ENCODE measurements around the gene UQCRHL. TPM values are rescaled to one million over a fixed set of nuclear protein-coding genes. Genes with fewer than 3 reads are reported as not detected.

The UQCRHL gene
- total and polyA plus RNA-seq, 2 of the 8 experiments (the other 6 are each of a cell fraction or from before 2014, with no cell fraction given) = 3.7 to 3.9 TPM

Other genes starting within 250 kb of the UQCRHL start
- 5.7 and 5.8 TPM in 2 replicates for gene AGMAT, start 222.6 kb downstream of the UQCRHL start, total RNA-seq (2021; fragmentation: NEBNext Ultra II Directional; extraction: Animal tissue kit (Norgen Biotek cat#: 25700))
- 3.7 and 4.5 TPM in 2 replicates for gene AGMAT, start 222.6 kb downstream of the UQCRHL start, polyA plus RNA-seq (2011; rRNA removed)
- 38.3 and 39.3 TPM in 2 replicates for gene DDI2, start 190.2 kb downstream of the UQCRHL start, total RNA-seq (2021; fragmentation: NEBNext Ultra II Directional; extraction: Animal tissue kit (Norgen Biotek cat#: 25700))
- 7.7 and 11.8 TPM in 2 replicates for gene DDI2, start 190.2 kb downstream of the UQCRHL start, polyA plus RNA-seq (2011; rRNA removed)
- gene PLEKHM2, start 123.3 kb downstream of the UQCRHL start, total RNA-seq (2021; fragmentation: NEBNext Ultra II Directional; extraction: Animal tissue kit (Norgen Biotek cat#: 25700)) = 47.6 and 47.9 TPM in 2 replicates
- gene PLEKHM2, start 123.3 kb downstream of the UQCRHL start, polyA plus RNA-seq (2011; rRNA removed) = 38.3 and 52.7 TPM in 2 replicates
- 0.48 and 0.50 TPM in 2 replicates for gene SLC25A34, start 71.4 kb downstream of the UQCRHL start, total RNA-seq (2021; fragmentation: NEBNext Ultra II Directional; extraction: Animal tissue kit (Norgen Biotek cat#: 25700))
- gene SLC25A34, start 71.4 kb downstream of the UQCRHL start, polyA plus RNA-seq (2011; rRNA removed) = 0.62 and 0.75 TPM in 2 replicates
- 0.21 and 0.32 TPM in 2 replicates for gene TMEM82, start 65.2 kb downstream of the UQCRHL start, total RNA-seq (2021; fragmentation: NEBNext Ultra II Directional; extraction: Animal tissue kit (Norgen Biotek cat#: 25700))
- 2.1 and 3.5 TPM in 2 replicates for gene TMEM82, start 65.2 kb downstream of the UQCRHL start, polyA plus RNA-seq (2011; rRNA removed)
- gene FBLIM1, start 48.9 kb downstream of the UQCRHL start, total RNA-seq (2021; fragmentation: NEBNext Ultra II Directional; extraction: Animal tissue kit (Norgen Biotek cat#: 25700)) = 63.2 and 66.6 TPM in 2 replicates
- gene FBLIM1, start 48.9 kb downstream of the UQCRHL start, polyA plus RNA-seq (2011; rRNA removed) = 66.7 and 99.1 TPM in 2 replicates
- gene SPEN, start 40.1 kb upstream of the UQCRHL start, total RNA-seq (2021; fragmentation: NEBNext Ultra II Directional; extraction: Animal tissue kit (Norgen Biotek cat#: 25700)) = 47.6 and 52.1 TPM in 2 replicates
- 12.5 and 13.6 TPM in 2 replicates for gene SPEN, start 40.1 kb upstream of the UQCRHL start, polyA plus RNA-seq (2011; rRNA removed)
- gene ZBTB17, start 168.5 kb upstream of the UQCRHL start, total RNA-seq (2021; fragmentation: NEBNext Ultra II Directional; extraction: Animal tissue kit (Norgen Biotek cat#: 25700)) = 24.3 and 24.7 TPM in 2 replicates
- gene ZBTB17, start 168.5 kb upstream of the UQCRHL start, polyA plus RNA-seq (2011; rRNA removed) = 36.2 and 58.6 TPM in 2 replicates
- gene SRARP, start 196.6 kb upstream of the UQCRHL start, total RNA-seq (2021; fragmentation: NEBNext Ultra II Directional; extraction: Animal tissue kit (Norgen Biotek cat#: 25700)) = not detected in 2 replicates
- gene SRARP, start 196.6 kb upstream of the UQCRHL start, polyA plus RNA-seq (2011; rRNA removed) = not detected in 2 replicates
- not detected in 2 replicates for gene HSPB7, start 210.4 kb upstream of the UQCRHL start, total RNA-seq (2021; fragmentation: NEBNext Ultra II Directional; extraction: Animal tissue kit (Norgen Biotek cat#: 25700))
- gene HSPB7, start 210.4 kb upstream of the UQCRHL start, polyA plus RNA-seq (2011; rRNA removed) = 0.19 TPM in 1 of 2 replicates, not detected in the other
- 0.95 and 1.3 TPM in 2 replicates for gene CLCNKA, start 214.4 kb upstream of the UQCRHL start, total RNA-seq (2021; fragmentation: NEBNext Ultra II Directional; extraction: Animal tissue kit (Norgen Biotek cat#: 25700))
- gene CLCNKA, start 214.4 kb upstream of the UQCRHL start, polyA plus RNA-seq (2011; rRNA removed) = 2.0 and 3.9 TPM in 2 replicates
- 1.2 and 1.4 TPM in 2 replicates for gene CLCNKB, start 236.1 kb upstream of the UQCRHL start, total RNA-seq (2021; fragmentation: NEBNext Ultra II Directional; extraction: Animal tissue kit (Norgen Biotek cat#: 25700))
- 3.5 and 5.7 TPM in 2 replicates for gene CLCNKB, start 236.1 kb upstream of the UQCRHL start, polyA plus RNA-seq (2011; rRNA removed)

Data from H1 (cell line).